ENCODE results near the gene NDUFS7.
A peak's percentile ranks its signal among the peaks of the same experiment; 100 is the strongest.

Gene NDUFS7

GRCh38 chr19:1399079-1399478, 15.4 kb downstream of the NDUFS7 start:
- TF ChIP-seq CTCF (IDR thresholded peaks at IDR 0.05; ENCODE audit: extremely low read depth, insufficient read depth, missing control alignments), result no peak
- DNase-seq (ENCODE audit: low spot score), result no peak
- in situ Hi-C loops (cut with MboI; ENCODE audit: low pct_unique_long_range_greater_than_20kb, low sequenced_read_pairs, unreplicated experiment), result loop anchor here (25.0 kb wide), 1 partner anchor 112 kb away; the partner anchor contains the start of genes EFNA2 and FAM174C

GRCh38 chr19:1399745-1400144, 16.0 kb downstream of the NDUFS7 start:
- in situ Hi-C loops (cut with MboI; ENCODE audit: low pct_unique_long_range_greater_than_20kb, low sequenced_read_pairs, unreplicated experiment), result loop anchor here (25.0 kb wide), 1 partner anchor 112 kb away; the partner anchor contains the start of genes EFNA2 and FAM174C
- no peak for TF ChIP-seq CTCF (IDR thresholded peaks at IDR 0.05; ENCODE audit: extremely low read depth, insufficient read depth, missing control alignments)
- DNase-seq (ENCODE audit: low spot score), result no peak

GRCh38 chr19:1400281-1401137, 16.8 kb downstream of the NDUFS7 start:
- no peak for TF ChIP-seq CTCF (IDR thresholded peaks at IDR 0.05; ENCODE audit: extremely low read depth, insufficient read depth, missing control alignments)
- in situ Hi-C loops (cut with MboI; ENCODE audit: low pct_unique_long_range_greater_than_20kb, low sequenced_read_pairs, unreplicated experiment), result no loop called here
- DNase-seq (ENCODE audit: low spot score), result peak; percentile 71

- in situ Hi-C loops (cut with MboI; ENCODE audit: low pct_unique_long_range_greater_than_20kb, low sequenced_read_pairs, unreplicated experiment), result no loop called here
- TF ChIP-seq CTCF (IDR thresholded peaks at IDR 0.05; ENCODE audit: extremely low read depth, insufficient read depth, missing control alignments), result peak; percentile 77
- peak; percentile 95 for DNase-seq (ENCODE audit: low spot score)
Observed at GRCh38 chr19:1401138-1401888, 17.6 kb downstream of the NDUFS7 start, which contains the start of gene GAMT. Gene GAMT, minus strand, starts transcription at chr19:1401542. Its CDS starts 66 bp downstream, at chr19:1401476.

- no peak for DNase-seq (ENCODE audit: low spot score)
- no peak for TF ChIP-seq CTCF (IDR thresholded peaks at IDR 0.05; ENCODE audit: extremely low read depth, insufficient read depth, missing control alignments)
- in situ Hi-C loops (cut with MboI; ENCODE audit: low pct_unique_long_range_greater_than_20kb, low sequenced_read_pairs, unreplicated experiment), result no loop called here
Observed at GRCh38 chr19:1401889-1402217, 18.1 kb downstream of the NDUFS7 start.

GRCh38 chr19:1402411-1403070, 18.8 kb downstream of the NDUFS7 start:
- in situ Hi-C loops (cut with MboI; ENCODE audit: low pct_unique_long_range_greater_than_20kb, low sequenced_read_pairs, unreplicated experiment), result no loop called here
- DNase-seq (ENCODE audit: low spot score), result no peak
- no peak for TF ChIP-seq CTCF (IDR thresholded peaks at IDR 0.05; ENCODE audit: extremely low read depth, insufficient read depth, missing control alignments)
